Left lung (tissue), 10 donors: Measurements from ENCODE around the gene MTERF2. TPM values are rescaled to one million over a fixed set of nuclear protein-coding genes. Genes with fewer than 3 reads are reported as not detected.

ENCODE experiments used
- ATAC-seq: fragments of 200-7000 bp; cut with Tn5 transposase; one replicate; pipeline ENCODE4 v1.9.1; 2020; ENCODE audit warnings: moderate library complexity
- DNase-seq, 4 donors: peaks; one replicate each; pipeline ENCODE4 v3.0.0-alpha.2; 2013 to 2020
- H3K27ac ChIP-seq, 2 donors: fragments of 200-600 bp; sonication (generic) in 1 of 2; one replicate each; pipeline versions ENCODE4 v1.5.0 to v1.8.0; 2020 to 2021
- H3K27me3 ChIP-seq, 2 donors: fragments of 200-600 bp; sonication (generic) in 1 of 2; one replicate each; pipeline versions ENCODE4 v1.5.0 to v1.8.0; 2020 to 2021
- H3K36me3 ChIP-seq, 2 donors: fragments of 200-600 bp; sonication (generic) in 1 of 2; one replicate each; pipeline versions ENCODE4 v1.5.0 to v1.8.0; 2020 to 2021
- H3K4me1 ChIP-seq, 2 donors: fragments of 200-600 bp; one replicate each; pipeline ENCODE4 v1.8.0; 2021
- H3K4me3 ChIP-seq, 2 donors: fragments of 200-600 bp; sonication (generic) in 1 of 2; one replicate each; pipeline versions ENCODE4 v1.5.0 to v1.8.0; 2020 to 2021; ENCODE audit warnings: mild to moderate bottlenecking in 1 of 2
- H3K9me3 ChIP-seq, 2 donors: fragments of 200-600 bp; sonication (generic) in 1 of 2; one replicate each; pipeline versions ENCODE4 v1.5.0 to v1.8.0; 2020 to 2021
- intact Hi-C, 2 donors: fragments of 100-400 bp; cut with DNase I; formaldehyde crosslinking; loops; one replicate each; pipeline versions ENCODE4 v1.11.2 to v1.14.2; 2022
- polyA plus RNA-seq, 6 donors: library from polyadenylated mRNA; unstranded; fragments of 120-200 nt; gene quantifications; one replicate each; pipeline ENCODE4 v1.2.1, GENCODE V29; 2013; ENCODE audit not compliant: insufficient read length in 6 of 6
- total RNA-seq, 2 donors: library from RNA; stranded (reverse); fragmentation: NEBNext Ultra II Directional; extraction: Animal tissue kit (Norgen Biotek cat#: 25700); gene quantifications; one replicate each; pipeline ENCODE4 v1.2.1, GENCODE V29; 2021
- TF ChIP-seq, protein P1 (sequence below), 2 donors: fragments of 200-600 bp; sonication (generic) in 1 of 2; IDR thresholded peaks; one replicate each; pipeline versions ENCODE4 v1.5.0 to v1.8.0; 2021; ENCODE audit warnings: antibody characterized with exemption in 2 of 2
- donor health status: DM: no; HTN: yes; CAD: no.
- donor health status: DM: no; HTN: no; CAD: no.

Gene MTERF2
- total and polyA plus RNA-seq, 8 donors = 10.8 to 49.6 (median 41.1) TPM

DNA sequence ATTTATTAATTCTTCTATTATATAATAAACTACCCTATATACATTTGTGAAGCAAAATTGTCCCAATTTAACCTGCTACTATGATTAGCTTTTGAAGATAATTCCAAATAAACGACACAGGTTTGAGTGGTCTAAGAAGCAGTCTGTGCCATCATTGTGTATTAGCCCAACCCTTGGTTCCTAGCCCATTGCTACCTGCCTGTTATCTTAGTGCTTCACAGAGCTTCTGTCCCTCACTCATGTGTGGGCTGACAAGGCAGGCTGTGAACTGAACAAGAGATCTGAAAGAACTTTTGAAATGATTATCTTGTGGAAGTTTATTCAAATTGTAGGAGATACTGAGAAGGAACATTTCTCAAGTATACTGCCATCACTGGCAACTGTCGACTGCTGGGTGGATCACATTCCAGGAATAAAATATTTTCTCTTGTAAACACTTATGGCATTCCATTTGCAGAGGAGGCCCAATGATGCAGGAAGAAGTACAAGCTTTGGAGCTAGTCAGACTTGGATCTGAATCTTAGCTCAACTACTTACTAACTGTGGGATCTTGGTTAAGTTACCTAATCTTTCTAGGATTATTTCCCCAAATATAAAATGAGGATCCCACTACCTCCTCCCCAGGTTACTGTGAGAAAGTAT lies 7.8 kb upstream of the MTERF2 start:
- H3K27me3 ChIP-seq = no peaks in the 10 kb centered on the region
- no peak for DNase-seq
- H3K27ac ChIP-seq = peak overlapping the region in 1 of 2 donors; percentile 13
- TF ChIP-seq, protein P1, sequence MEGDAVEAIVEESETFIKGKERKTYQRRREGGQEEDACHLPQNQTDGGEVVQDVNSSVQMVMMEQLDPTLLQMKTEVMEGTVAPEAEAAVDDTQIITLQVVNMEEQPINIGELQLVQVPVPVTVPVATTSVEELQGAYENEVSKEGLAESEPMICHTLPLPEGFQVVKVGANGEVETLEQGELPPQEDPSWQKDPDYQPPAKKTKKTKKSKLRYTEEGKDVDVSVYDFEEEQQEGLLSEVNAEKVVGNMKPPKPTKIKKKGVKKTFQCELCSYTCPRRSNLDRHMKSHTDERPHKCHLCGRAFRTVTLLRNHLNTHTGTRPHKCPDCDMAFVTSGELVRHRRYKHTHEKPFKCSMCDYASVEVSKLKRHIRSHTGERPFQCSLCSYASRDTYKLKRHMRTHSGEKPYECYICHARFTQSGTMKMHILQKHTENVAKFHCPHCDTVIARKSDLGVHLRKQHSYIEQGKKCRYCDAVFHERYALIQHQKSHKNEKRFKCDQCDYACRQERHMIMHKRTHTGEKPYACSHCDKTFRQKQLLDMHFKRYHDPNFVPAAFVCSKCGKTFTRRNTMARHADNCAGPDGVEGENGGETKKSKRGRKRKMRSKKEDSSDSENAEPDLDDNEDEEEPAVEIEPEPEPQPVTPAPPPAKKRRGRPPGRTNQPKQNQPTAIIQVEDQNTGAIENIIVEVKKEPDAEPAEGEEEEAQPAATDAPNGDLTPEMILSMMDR (IDR thresholded peaks at IDR 0.05) = no peak
- peaks cover 0 to 26% of the 10 kb centered on the region in 2 donors for H3K36me3 ChIP-seq
- no peaks in the 10 kb centered on the region for H3K9me3 ChIP-seq
- ATAC-seq = peak; percentile 91
- no peak overlapping the region for H3K4me3 ChIP-seq
- H3K4me1 ChIP-seq = no peaks in the 10 kb centered on the region
- intact Hi-C loops = no loop called here

- Histone ChIP-seq H3K27me3 (no peaks in the 10 kb centered on the region), H3K4me1 (peaks cover 7 to 22% of the 10 kb centered on the region in 2 donors), H3K36me3 (peaks cover 0 to 5% of the 10 kb centered on the region in 2 donors), H3K27ac (peak overlapping the region; percentile 65 to 87), H3K4me3 (no peak overlapping the region), H3K9me3 (no peaks in the 10 kb centered on the region)
- ATAC-seq (peak; percentile 6), DNase-seq (no peak)
- intact Hi-C loops = no loop called here
- TF ChIP-seq, protein P1 (IDR thresholded peaks at IDR 0.05) = no peak
Observed at GRCh38 chr12:106987846-106988245, 900 bp upstream of the MTERF2 start.

GRCh38 chr12:106986135-106986534 lies 811 bp downstream of the MTERF2 start:
- Histone ChIP-seq H3K27me3 (no peaks in the 10 kb centered on the region), H3K36me3 (peaks cover 0 to 5% of the 10 kb centered on the region in 2 donors), H3K4me1 (peaks cover 7 to 22% of the 10 kb centered on the region in 2 donors), H3K27ac (peak overlapping the region; percentile 85 to 87), H3K9me3 (no peaks in the 10 kb centered on the region), H3K4me3 (peak overlapping the region; percentile 53 to 75)
- ATAC-seq (no peak), DNase-seq (no peak)
- intact Hi-C loops = no loop called here
- TF ChIP-seq, protein P1 (IDR thresholded peaks at IDR 0.05) = no peak

DNA sequence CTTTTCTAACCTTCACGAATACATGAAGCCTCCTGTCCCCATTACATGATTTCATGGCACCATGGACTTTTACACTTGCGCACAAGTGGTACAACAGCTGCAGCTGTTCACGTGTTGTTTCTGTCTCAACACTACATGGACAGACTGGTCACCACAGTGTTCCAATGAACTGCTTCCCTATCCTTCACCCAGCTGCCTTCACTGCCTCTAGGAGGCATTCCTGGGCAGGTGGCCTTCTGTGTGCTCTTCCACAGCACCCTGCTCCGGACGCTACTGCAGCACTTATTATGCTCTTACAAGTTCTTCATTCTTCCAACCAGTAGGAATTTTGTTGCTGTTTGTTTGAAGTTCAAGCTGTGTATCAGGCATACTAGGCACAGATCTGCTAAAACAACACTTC lies 1.5 kb downstream of the MTERF2 start:
- Histone ChIP-seq H3K9me3 (no peaks in the 10 kb centered on the region), H3K27me3 (no peaks in the 10 kb centered on the region), H3K36me3 (peaks cover 0 to 5% of the 10 kb centered on the region in 2 donors), H3K4me1 (peaks cover 7 to 22% of the 10 kb centered on the region in 2 donors), H3K27ac (no peak overlapping the region), H3K4me3 (peak overlapping the region in 1 of 2 donors; percentile 75)
- intact Hi-C loops = no loop called here
- ATAC-seq = no peak
- DNase-seq = no peak
- TF ChIP-seq, protein P1 (IDR thresholded peaks at IDR 0.05) = no peak

GRCh38 chr12:106984588-106985137 lies 2.3 kb downstream of the MTERF2 start:
- intact Hi-C loops = no loop called here
- H3K27me3 ChIP-seq = no peaks in the 10 kb centered on the region
- peaks cover 0 to 5% of the 10 kb centered on the region in 2 donors for H3K36me3 ChIP-seq
- H3K27ac ChIP-seq = no peak overlapping the region
- DNase-seq (no peak), ATAC-seq (no peak)
- TF ChIP-seq, protein P1 (IDR thresholded peaks at IDR 0.05) = no peak
- H3K4me1 ChIP-seq = peaks cover 7 to 22% of the 10 kb centered on the region in 2 donors
- no peak overlapping the region for H3K4me3 ChIP-seq
- no peaks in the 10 kb centered on the region for H3K9me3 ChIP-seq
